Activated CD4-positive, alpha-beta T cell treated with anti-CD3 and anti-CD28 coated beads for 24 hours (primary cell): Measurements from ENCODE around the gene ANKRD42.
A peak's percentile ranks its signal among the peaks of the same experiment; 100 is the strongest.

Source experiments
- DNase-seq, 2 donors: peaks; one replicate each; pipeline ENCODE4 v3.0.0-alpha.2; 2020; ENCODE audit warnings: low read depth in 2 of 2

The ANKRD42 gene

DNA sequence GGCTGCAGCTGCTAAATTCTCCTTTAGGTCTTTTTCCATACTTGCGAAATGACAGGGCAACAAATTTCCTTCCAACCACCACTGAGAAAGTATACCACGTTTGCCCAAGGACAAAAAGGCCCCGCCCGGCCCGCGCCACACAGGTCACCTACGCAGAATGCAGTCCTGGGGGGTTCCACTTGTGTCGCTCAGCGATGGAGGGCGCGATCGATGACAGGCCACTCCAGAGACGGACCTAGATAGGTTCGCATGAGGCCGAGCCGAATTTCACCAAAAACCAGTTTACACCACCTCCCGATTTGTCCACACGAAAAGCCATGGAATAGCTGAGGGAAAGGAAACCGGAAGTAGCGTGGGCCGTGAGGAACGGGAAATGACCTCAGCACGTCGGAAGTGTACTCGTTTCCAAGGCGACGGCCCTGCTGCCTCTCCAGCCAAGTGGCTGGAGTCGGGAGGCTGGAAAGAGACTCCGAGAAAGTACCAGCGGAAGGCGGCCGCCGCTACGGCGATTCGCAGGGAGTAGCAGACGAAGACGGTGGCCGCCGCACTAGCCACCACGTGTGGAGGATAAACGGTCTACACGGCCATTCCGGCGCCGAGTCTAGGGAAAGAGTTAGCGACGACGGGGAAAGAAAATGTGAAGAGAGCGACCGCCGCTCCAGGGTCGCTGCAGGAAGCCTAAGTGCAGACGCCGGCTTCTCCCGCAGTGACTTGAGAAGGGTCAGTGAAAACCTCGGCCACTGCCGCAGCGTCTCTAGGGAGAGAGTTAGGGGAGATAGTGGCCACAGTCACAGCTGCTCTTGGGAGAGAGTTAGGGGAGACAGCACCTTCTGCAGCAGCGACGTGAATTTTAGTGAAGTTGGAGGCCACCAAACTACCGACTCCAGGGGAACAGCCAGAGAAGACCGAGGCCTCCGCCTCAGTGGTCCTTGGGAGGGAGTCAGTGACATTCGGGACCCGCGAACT is at the start of gene ANKRD42:
Gene ANKRD42 (plus strand): TSS at position 398 of the 966 bp plus-strand sequence. CDS start 959 bp downstream, outside the sequence.
- peak; percentile 72 to 80 for DNase-seq

GRCh38 chr11:83147895-83148294 is 45.6 kb upstream of the ANKRD42 start:
- DNase-seq: no peak

DNA sequence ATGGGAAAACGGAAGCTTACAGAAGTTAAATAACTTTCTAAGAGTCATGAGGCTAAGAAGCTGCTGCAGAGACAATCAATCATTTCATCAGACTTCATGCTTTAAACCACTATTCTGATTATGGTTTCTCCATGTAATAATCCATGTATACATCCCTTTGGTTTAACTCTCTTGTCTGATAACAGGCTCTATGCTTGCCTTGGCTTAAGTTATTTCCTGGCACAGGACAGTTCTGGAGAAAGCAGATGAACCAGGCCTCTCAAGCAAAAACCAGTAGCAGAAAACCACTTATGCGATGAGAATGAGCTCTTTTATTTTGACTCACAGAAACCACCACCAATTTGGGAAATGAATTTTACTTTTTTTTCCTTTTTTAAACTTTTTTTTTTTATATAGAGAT is 43.1 kb upstream of the ANKRD42 start:
- no peak for DNase-seq

- no peak for DNase-seq
Observed at GRCh38 chr11:83151274-83151977, 42.1 kb upstream of the ANKRD42 start.

GRCh38 chr11:83152264-83152663 is 41.2 kb upstream of the ANKRD42 start:
- DNase-seq: no peak

DNA sequence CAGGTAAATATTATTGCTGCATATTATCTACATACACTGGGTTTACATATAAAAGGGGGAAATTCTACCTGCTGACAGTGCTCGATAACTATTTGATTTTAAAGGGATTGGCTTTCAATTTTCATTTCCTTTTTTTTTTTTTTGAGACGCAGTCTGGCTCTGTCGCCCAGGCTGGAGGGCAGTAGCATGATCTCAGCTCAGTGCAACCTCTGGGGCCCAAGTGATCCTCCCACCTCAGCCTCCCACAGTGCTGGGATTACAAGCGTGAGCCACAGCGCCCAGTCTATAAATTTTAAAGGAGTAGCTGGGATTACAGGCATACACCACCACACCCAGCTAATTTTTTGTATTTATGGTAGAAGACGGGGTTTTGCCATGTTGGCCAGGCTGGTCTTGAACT is 39.7 kb upstream of the ANKRD42 start:
- DNase-seq: no peak

DNA sequence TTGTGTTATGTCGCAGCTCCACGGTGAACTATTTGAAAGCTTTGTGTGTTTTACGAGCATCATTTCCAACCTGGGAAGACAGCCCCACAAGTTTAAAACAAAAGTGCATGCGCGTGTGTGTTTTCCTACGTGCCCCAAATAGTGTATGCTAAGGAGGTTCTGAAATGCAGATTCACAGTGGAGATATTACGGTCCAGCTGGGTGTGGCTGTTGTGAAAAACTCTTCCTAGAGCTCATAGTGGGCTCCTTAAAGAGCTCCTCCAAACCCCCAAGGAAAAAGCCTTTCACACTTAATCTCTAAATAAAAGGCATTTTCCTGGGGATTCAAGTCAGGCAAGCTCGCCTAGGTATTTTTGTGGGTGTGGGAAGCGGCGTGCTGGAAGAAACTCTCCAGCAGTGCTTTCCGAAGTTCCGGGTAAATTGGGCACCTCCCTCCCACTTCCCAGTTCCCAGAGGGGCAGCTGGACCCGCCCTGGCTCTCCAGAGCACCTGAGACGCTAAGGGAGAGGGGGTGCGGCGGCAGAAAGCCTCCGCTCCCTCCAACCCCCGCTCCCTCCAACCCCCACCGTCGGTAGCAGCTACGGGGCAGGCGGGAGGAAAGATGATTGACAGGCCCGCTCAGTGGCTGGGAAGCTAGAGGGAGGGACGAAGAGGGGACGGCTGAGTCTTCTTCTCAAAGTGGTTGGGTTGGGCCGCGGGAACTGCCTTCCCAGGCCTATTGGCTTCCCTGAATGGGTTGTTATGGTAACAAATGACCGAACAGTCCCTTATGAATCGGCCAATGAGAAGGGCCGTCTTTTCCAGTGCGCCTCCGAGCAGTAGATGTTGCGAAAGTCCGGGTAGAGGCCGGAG is 37.1 kb upstream of the ANKRD42 start:
- peak; percentile 95 to 98 for DNase-seq

DNA sequence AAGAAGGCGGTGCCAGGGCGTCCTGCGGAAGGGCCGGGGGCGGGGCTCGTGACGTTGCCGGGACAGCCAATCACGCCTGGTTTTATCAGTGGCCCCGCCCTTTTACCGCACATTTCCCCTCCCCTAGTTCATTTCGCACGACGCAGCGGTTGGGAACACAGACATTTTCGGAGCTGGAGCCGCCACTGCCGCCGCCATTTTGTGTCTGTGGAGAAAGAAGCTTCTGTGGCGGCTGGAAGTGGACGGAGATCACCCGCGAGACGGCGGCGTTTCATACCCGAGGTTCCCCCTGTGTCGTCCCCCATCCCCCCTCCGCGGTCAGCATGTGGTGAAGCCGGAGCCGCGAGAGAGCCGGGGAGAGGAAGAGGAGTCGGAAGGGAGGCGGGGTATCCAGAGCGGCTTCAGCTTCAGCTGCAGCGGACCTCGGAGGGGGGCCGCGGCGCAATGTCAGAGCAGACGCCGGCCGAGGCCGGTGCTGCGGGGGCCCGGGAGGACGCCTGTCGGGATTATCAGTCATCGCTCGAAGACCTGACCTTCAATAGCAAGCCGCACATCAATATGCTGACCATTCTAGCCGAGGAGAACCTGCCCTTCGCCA is 36.4 kb upstream of the ANKRD42 start, which contains the start of gene PCF11:
Gene PCF11 (plus strand): TSS at position 136 of the 598 bp plus-strand sequence. CDS start 309 bp downstream, at position 445.
- DNase-seq: no peak

GRCh38 chr11:83157594-83158356 is 35.7 kb upstream of the ANKRD42 start:
- peak in 1 of 2 donors; percentile 26 for DNase-seq

GRCh38 chr11:83158357-83158786 is 35.1 kb upstream of the ANKRD42 start:
- DNase-seq: no peak

GRCh38 chr11:83158965-83159901 is 34.3 kb upstream of the ANKRD42 start:
- DNase-seq: no peak

DNA sequence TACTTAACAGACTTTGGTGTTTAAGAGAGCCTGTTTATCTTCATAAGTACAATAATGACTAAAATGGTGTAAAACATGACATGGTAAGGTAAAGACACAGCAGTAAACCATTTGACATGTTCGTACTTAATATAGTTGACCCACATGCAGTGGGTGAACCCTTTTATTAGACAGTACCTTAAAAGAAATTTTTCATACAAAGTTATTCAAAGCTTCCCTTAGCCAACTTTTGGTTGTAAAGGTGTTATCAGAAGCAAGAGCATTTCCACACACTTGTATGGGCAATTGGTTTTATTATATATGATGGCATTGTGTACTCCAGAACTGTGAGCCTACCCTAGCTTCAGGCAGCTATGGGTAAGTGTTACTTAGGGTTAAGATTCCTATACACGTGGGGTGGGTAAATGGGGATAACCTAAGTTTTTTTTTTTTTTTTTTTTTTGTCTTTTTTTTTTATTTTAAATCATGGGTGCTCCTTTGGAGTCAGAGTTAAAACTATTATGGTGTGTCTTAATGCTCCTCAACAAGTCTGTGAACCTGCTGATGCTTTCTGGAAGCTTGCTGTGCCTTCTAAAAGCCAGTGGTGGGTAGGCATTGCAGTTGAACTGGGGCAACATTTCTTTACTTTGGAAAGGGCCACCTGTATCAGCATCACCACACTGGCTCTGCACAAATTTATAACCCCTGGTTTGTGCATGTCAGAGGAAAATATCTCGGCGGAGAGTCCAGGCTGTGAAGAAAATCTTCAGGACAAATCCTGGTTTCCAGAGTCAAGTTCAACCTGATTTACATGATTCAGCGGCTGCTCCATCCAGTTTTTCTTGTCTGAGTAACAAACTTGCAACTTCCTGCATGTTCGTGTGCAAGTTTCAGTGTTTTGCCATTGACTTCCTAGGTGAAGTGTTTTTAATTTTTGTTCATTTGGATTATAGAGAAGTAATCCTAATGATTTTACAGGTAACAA is 33.3 kb upstream of the ANKRD42 start:
- DNase-seq: no peak

DNA sequence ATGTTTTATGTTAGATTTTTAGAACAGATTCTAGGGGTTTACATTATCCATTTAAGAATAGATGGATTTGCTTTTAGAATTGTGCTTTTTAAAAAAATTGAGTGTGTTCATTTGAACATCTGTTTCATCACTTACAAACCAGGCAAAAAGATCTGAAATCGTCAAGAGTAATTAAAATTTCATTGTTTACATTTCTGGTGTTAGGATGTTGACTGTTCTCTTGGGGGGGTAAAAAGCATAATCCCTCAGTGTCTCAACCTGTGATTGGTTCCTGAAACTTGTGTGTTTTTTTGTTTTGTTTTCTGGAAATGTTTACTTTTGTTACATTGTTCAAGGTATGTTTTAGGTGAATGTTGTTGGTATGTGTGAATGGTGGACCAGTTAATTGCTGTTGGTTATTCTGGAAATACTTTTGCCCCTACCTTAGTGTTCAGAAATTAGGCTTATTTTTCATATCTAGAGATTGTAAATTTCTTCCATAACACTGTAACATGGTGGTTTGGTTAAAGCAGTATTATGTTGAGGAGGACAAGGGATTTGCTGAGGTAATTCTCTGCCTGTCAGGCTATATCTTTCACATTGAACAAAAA is 31.8 kb upstream of the ANKRD42 start:
- DNase-seq: no peak

GRCh38 chr11:83162377-83162776 is 31.1 kb upstream of the ANKRD42 start:
- DNase-seq: no peak

GRCh38 chr11:83166193-83166866 is 27.2 kb upstream of the ANKRD42 start:
- DNase-seq: no peak

GRCh38 chr11:83168756-83169155 is 24.8 kb upstream of the ANKRD42 start:
- DNase-seq: no peak

DNA sequence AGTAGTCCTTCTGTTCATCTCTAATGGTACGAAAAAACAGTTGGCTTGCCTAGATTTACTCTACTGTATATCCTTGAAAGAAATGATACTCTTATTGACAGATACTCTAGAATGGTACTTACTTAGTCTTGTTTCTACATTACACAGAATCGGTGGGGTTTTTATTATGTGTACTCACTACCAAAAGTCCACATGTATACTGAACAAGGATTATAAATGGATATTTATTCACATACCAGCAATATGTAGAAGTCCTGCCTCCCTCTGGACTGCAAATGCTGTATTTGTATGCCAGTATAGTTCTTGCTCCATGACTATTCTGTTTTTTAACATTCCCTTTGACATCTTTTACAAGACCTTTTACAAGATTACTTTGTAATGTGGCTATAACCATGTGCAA is 22.6 kb upstream of the ANKRD42 start:
- no peak for DNase-seq
